ENCODE data around the gene MICU1.

GRCh38 chr10:72616716-72617115, 9.2 kb downstream of the MICU1 start:
- no peak for TF ChIP-seq CSDC2 (CRISPR knock-in tag; IDR thresholded peaks at IDR 0.05)
- TF ChIP-seq ZFP30 (CRISPR knock-in tag; IDR thresholded peaks at IDR 0.05) = no peak
